Measurements from ENCODE around the gene MAML3. TPM values are rescaled to one million over a fixed set of nuclear protein-coding genes. Genes with fewer than 3 reads are reported as not detected.

MAML3 gene
- total RNA-seq, 1 experiment from 2014 or later: 12.1 TPM

DNA sequence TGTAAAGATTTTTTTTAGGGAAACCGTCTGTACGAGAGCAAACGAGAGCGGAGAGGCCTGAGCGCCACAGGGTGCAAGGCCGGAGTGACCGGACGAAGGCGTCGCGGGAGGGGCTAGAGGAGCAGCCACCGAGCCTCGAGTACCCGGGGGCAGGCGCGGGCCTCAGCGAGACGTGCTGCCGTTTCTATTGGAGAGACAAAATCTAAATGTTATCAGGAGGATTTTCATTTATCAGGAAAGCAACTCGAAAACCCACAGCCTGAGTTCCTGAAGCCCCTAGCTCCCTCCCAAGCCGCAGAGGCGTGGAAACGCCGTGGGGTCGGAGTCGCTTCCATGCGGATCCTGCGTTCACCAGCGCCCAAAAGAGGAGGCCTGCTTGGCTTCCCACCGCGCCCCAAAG is 294.1 kb downstream of the MAML3 start:
- Histone ChIP-seq H3K4me3 (ENCODE audit: low read depth, low read length) (no peak overlapping the region), H3K4me1 (peaks cover 25% of the 10 kb centered on the region), H3K36me3 (ENCODE audit: control insufficient read depth, insufficient read depth, low read length) (no peaks in the 10 kb centered on the region), H3K27me3 (replicated peaks; ENCODE audit: control insufficient read depth, insufficient read depth, low read length) (no peaks in the 10 kb centered on the region), H3K9me3 (no peaks in the 10 kb centered on the region)
- TF ChIP-seq, protein P1, sequence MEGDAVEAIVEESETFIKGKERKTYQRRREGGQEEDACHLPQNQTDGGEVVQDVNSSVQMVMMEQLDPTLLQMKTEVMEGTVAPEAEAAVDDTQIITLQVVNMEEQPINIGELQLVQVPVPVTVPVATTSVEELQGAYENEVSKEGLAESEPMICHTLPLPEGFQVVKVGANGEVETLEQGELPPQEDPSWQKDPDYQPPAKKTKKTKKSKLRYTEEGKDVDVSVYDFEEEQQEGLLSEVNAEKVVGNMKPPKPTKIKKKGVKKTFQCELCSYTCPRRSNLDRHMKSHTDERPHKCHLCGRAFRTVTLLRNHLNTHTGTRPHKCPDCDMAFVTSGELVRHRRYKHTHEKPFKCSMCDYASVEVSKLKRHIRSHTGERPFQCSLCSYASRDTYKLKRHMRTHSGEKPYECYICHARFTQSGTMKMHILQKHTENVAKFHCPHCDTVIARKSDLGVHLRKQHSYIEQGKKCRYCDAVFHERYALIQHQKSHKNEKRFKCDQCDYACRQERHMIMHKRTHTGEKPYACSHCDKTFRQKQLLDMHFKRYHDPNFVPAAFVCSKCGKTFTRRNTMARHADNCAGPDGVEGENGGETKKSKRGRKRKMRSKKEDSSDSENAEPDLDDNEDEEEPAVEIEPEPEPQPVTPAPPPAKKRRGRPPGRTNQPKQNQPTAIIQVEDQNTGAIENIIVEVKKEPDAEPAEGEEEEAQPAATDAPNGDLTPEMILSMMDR (IDR thresholded peaks at IDR 0.05; ENCODE audit: insufficient read depth in 1 of 2, low read depth in 1 of 2, low read length in 1 of 2, severe bottlenecking in 1 of 2, unreplicated experiment in 1 of 2): no peak
- ChIA-PET CTCF (no interaction called here), POLR2A (no interaction called here)
- Mint-ChIP-seq H3K4me1 (ENCODE audit: low read depth, unreplicated experiment) (peaks cover 14% of the 10 kb centered on the region), H3K9me3 (ENCODE audit: unreplicated experiment) (no peaks in the 10 kb centered on the region), H3K4me3 (ENCODE audit: unreplicated experiment) (no peak overlapping the region), H3K27ac (ENCODE audit: unreplicated experiment) (no peak overlapping the region), H3K36me3 (ENCODE audit: insufficient read depth, unreplicated experiment) (no peaks in the 10 kb centered on the region), H3K27me3 (ENCODE audit: insufficient read depth, unreplicated experiment) (no peaks in the 10 kb centered on the region)
- no peak for DNase-seq
- BruUV-seq (replicated peaks): no TSS peak
- intact Hi-C loops (cut with micrococcal nuclease; ENCODE audit: unreplicated experiment): no loop called here

DNA sequence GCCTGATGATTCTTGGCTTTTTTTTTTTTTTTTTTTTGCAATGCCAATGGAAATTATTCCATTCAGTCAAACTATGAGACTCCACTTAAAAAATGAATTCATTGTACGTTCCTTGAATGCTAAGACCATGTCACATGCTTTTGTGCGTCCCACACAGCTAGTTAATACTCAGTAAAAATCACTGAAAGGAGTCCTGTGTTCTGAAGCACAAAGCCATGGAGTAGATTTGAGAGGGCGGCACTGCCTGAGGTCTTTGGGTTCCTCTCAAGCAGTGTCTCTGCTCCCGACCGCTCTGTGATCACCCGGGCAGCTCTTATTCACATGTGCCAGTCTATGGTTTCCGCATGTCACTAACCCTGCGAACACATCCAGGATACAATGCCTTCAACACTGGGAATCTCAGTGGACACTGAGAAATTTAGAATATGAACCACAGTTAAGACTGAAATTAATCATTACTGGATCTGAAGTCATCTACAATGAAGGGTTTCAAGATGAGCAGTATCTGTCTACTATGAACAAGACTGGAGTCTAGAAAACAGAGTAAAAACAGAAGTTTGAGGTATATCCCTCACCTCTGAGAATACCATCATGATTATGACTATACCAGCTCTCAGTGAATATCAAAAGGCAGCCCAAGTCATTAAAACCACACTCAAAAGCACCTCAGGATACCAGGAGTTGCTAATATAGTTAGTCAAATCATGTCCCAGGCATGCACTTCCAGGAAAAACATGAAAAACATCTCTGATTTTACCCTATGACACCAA is 295.4 kb downstream of the MAML3 start:
- TF ChIP-seq, protein P1 (IDR thresholded peaks at IDR 0.05; ENCODE audit: insufficient read depth in 1 of 2, low read depth in 1 of 2, low read length in 1 of 2, severe bottlenecking in 1 of 2, unreplicated experiment in 1 of 2): no peak
- H3K9me3 Mint-ChIP-seq (ENCODE audit: unreplicated experiment): no peaks in the 10 kb centered on the region
- intact Hi-C loops (cut with micrococcal nuclease; ENCODE audit: unreplicated experiment): no loop called here
- Histone ChIP-seq H3K9me3 (no peaks in the 10 kb centered on the region), H3K27me3 (replicated peaks; ENCODE audit: control insufficient read depth, insufficient read depth, low read length) (no peaks in the 10 kb centered on the region), H3K4me3 (ENCODE audit: low read depth, low read length) (no peak overlapping the region), H3K36me3 (ENCODE audit: control insufficient read depth, insufficient read depth, low read length) (no peaks in the 10 kb centered on the region), H3K4me1 (peaks cover 38% of the 10 kb centered on the region)
- no TSS peak for BruUV-seq (replicated peaks)
- H3K27ac Mint-ChIP-seq (ENCODE audit: unreplicated experiment): no peak overlapping the region
- no peaks in the 10 kb centered on the region for H3K36me3 Mint-ChIP-seq (ENCODE audit: insufficient read depth, unreplicated experiment)
- peaks cover 15% of the 10 kb centered on the region for H3K4me1 Mint-ChIP-seq (ENCODE audit: low read depth, unreplicated experiment)
- H3K4me3 Mint-ChIP-seq (ENCODE audit: unreplicated experiment): no peak overlapping the region
- ChIA-PET POLR2A (no interaction called here), CTCF (no interaction called here)
- no peaks in the 10 kb centered on the region for H3K27me3 Mint-ChIP-seq (ENCODE audit: insufficient read depth, unreplicated experiment)
- no peak for DNase-seq

DNA sequence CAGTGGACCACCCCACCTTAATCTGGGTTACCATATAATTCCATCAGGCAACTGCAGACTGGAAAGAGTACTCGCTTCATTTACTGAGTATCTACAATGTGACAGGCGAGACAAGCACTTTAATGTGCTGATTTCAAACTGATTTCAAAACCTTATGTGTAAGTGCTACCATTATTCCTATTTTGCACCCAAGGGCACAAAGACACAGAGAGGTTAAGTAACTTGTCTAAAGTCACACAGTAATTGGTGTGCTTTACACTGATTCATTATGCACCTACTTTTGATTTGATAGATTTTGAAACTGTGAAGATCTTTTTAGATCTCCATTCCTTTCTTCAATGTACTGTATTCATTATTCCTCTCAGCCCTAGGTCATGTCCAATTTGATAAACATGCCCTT is 296.0 kb downstream of the MAML3 start:
- intact Hi-C loops (cut with micrococcal nuclease; ENCODE audit: unreplicated experiment): no loop called here
- H3K36me3 ChIP-seq (ENCODE audit: control insufficient read depth, insufficient read depth, low read length): no peaks in the 10 kb centered on the region
- peaks cover 44% of the 10 kb centered on the region for H3K4me1 ChIP-seq
- Mint-ChIP-seq H3K36me3 (ENCODE audit: insufficient read depth, unreplicated experiment) (no peaks in the 10 kb centered on the region), H3K27me3 (ENCODE audit: insufficient read depth, unreplicated experiment) (no peaks in the 10 kb centered on the region), H3K4me1 (ENCODE audit: low read depth, unreplicated experiment) (peaks cover 21% of the 10 kb centered on the region), H3K4me3 (ENCODE audit: unreplicated experiment) (no peak overlapping the region), H3K27ac (ENCODE audit: unreplicated experiment) (no peak overlapping the region), H3K9me3 (ENCODE audit: unreplicated experiment) (no peaks in the 10 kb centered on the region)
- DNase-seq: no peak
- TF ChIP-seq, protein P1 (IDR thresholded peaks at IDR 0.05; ENCODE audit: insufficient read depth in 1 of 2, low read depth in 1 of 2, low read length in 1 of 2, severe bottlenecking in 1 of 2, unreplicated experiment in 1 of 2): no peak
- H3K9me3 ChIP-seq: no peaks in the 10 kb centered on the region
- BruUV-seq (replicated peaks): no TSS peak
- no peaks in the 10 kb centered on the region for H3K27me3 ChIP-seq (replicated peaks; ENCODE audit: control insufficient read depth, insufficient read depth, low read length)
- no peak overlapping the region for H3K4me3 ChIP-seq (ENCODE audit: low read depth, low read length)
- POLR2A ChIA-PET: no interaction called here
- CTCF ChIA-PET: interaction anchor here (0.8 kb wide), 1 partner anchor 201 kb away, joined by 3 read pairs; no protein-coding TSS in a partner anchor

Measured in Caco-2 (cell line).